Omental fat pad (tissue), 4 donors: ENCODE data around the gene PTPN3. TPM values are rescaled to one million over a fixed set of nuclear protein-coding genes. Genes with fewer than 3 reads are reported as not detected.

Experiments used
- ATAC-seq: fragments of 150-250 bp; one replicate; pipeline ENCODE4 v1.9.1; 2016; ENCODE audit warnings: mild to moderate bottlenecking, moderate library complexity; ENCODE audit not compliant: low FRiP score
- DNase-seq: peaks from one replicate; pipeline ENCODE4 v3.0.0-alpha.2; 2019; ENCODE audit warnings: low spot score
- small RNA-seq: library from RNA; depleted of rRNA; stranded (forward); fragments of <200 nt; gene quantifications from one replicate; pipeline ENCODE3, GENCODE V24; 2016
- total RNA-seq, 4 donors: library from RNA; depleted of rRNA; stranded (reverse); fragments of >200 nt; gene quantifications; one replicate each; pipeline ENCODE4 v1.1.0, GENCODE V29; 2016
- TF ChIP-seq, protein P1 (sequence below), 3 donors: fragments of 450-650 bp; IDR thresholded peaks; one replicate each; pipeline ENCODE4 v1.5.1; 2016 to 2017; ENCODE audit warnings: antibody characterized with exemption in 3 of 3, mild to moderate bottlenecking in 3 of 3, moderate library complexity in 2 of 3

PTPN3 gene
- total RNA-seq, 4 donors from 2014 or later, result 4.1 to 14.6 (median 7.8) TPM

GRCh38 chr9:109335929-109336328 is 162.2 kb downstream of the PTPN3 start:
- DNase-seq (no peak), ATAC-seq (no peak)
- TF ChIP-seq, protein P1, sequence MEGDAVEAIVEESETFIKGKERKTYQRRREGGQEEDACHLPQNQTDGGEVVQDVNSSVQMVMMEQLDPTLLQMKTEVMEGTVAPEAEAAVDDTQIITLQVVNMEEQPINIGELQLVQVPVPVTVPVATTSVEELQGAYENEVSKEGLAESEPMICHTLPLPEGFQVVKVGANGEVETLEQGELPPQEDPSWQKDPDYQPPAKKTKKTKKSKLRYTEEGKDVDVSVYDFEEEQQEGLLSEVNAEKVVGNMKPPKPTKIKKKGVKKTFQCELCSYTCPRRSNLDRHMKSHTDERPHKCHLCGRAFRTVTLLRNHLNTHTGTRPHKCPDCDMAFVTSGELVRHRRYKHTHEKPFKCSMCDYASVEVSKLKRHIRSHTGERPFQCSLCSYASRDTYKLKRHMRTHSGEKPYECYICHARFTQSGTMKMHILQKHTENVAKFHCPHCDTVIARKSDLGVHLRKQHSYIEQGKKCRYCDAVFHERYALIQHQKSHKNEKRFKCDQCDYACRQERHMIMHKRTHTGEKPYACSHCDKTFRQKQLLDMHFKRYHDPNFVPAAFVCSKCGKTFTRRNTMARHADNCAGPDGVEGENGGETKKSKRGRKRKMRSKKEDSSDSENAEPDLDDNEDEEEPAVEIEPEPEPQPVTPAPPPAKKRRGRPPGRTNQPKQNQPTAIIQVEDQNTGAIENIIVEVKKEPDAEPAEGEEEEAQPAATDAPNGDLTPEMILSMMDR (IDR thresholded peaks at IDR 0.05), result no peak

DNA sequence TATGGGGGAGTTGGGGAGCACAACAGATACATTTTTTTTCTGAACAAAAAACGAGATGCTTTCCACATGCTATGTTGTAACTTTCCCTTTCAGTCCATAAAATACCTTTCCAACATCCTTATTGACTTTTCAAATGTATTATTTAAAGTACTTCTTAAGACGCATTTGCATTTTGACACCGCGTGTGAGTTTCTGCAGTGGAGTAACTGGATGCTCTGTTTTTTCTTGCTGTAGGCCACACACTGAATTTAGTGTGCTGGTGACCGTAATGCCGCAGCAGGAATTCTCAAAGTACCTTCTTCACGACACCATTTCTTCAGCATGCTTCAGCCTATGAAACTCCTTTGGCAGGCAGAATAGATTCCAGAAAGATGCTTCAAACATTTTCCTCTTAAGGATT is 163.0 kb downstream of the PTPN3 start:
- no peak for DNase-seq
- ATAC-seq, result no peak
- TF ChIP-seq, protein P1 (IDR thresholded peaks at IDR 0.05), result no peak

- ATAC-seq (no peak), DNase-seq (no peak)
- TF ChIP-seq, protein P1 (IDR thresholded peaks at IDR 0.05), result no peak
These were observed 166.8 kb downstream of the PTPN3 start for GRCh38 chr9:109331353-109331752.

DNA sequence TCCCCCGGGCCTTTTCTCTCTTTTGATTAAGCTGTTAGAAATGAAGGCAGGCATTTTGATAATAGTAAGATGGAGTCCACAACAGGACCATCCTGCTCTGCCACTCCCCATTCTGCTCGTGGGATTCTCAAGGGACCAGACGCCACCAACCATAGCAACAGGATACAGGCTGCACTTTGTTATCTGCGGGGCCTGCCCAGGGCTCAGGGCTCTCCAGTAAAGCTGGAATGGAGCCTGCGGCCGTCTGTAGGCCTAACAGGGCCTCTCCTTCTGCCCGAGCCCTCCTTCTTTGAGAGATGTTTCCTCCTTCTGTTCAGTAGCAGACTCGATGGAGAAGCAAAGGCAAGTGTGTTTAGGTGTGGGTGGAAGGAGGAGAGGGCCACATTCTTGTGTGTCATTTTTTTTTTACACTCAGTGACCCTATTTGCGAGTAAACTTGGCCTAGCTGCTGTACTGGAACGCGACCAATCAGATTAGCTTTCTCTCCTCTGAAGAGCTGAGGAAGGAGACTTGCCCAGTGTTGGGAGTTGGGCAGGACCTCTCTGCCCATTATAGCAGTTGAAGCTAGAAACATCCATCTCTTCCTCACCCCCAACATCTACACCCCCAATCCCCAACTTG is 168.4 kb downstream of the PTPN3 start:
- ATAC-seq (peak; percentile 24), DNase-seq (no peak)
- TF ChIP-seq, protein P1 (IDR thresholded peaks at IDR 0.05), result no peak

DNA sequence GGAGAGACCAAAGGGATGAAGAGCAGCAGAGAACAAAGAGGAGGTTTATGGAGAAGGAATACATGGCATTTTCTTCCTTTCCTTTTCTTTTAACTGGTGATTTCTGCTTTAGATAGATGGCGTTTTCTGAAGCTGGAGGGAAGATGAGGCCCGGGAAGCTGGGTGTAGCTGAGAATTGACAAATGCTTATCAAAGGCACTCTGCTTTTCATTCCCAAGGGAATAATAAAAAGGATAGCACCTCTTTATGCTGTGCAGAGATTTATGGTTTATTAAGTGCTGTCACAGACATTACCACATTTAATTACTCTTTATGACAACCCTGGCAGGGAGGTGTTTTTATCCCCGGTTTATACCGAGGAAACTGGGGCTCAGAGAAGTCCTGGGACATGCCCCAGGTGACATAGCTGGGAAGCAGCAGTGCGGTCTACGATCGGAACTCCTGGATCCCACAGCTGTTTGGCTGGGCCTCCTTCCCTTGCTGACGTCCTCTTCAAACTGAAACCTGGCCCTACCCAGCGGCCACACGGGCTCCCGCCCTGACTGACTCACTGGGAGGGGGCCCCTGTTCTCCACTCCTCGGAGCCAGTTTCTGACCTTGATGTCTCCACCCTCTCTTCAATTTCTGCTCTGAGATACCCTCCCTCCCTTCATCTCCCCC is 169.0 kb downstream of the PTPN3 start:
- TF ChIP-seq, protein P1 (IDR thresholded peaks at IDR 0.05), result no peak
- ATAC-seq (peak; percentile 93), DNase-seq (no peak)

Small RNA genes within 50 kb of the gene (small RNA-seq; reads per million reads assigned to genes)
- gene MIR3927, result not detected

Other genes with a start within 250 kb of the PTPN3 start
- 10 to 100 TPM in 3 of 4 donors, 1 to 10 TPM in 1; 6.3 to 47.7 (median 33.6) TPM for gene EPB41L4B, start 177.2 kb downstream of the PTPN3 start, total RNA-seq